A549 (cell line): ENCODE results near the gene CUX1. TPM values are rescaled to one million over a fixed set of nuclear protein-coding genes. Genes with fewer than 3 reads are reported as not detected.
A peak's percentile ranks its signal among the peaks of the same experiment; 100 is the strongest.

Source experiments
- ATAC-seq, 2 experiments: fragments of 200-7000 bp in 1 of 2; fragments of >200 bp in 1 of 2; cut with Nextera tagmentation in 1 of 2; cut with Tn5 transposase in 1 of 2; 3 replicates each; pipeline versions ENCODE4 v1.8.0 to v1.9.1; 2018 to 2020; ENCODE audit warnings: mild to moderate bottlenecking in 1 of 2, moderate library complexity in 1 of 2
- CTCF ChIA-PET: fragments of 300-600 bp; sonication (Branson Sonifier 250); formaldehyde crosslinking; extraction: SDS; loops from one replicate; lab custom pipeline; 2021; ENCODE audit warnings: antibody characterized with exemption, inconsistent platforms; lab: Yijun Ruan, JAX
- POLR2A ChIA-PET: fragments of 350-600 bp; formaldehyde crosslinking; extraction: SDS; loops from one replicate; lab custom pipeline; 2021; ENCODE audit warnings: antibody characterized with exemption, inconsistent platforms; lab: Yijun Ruan, JAX
- DNase-seq, 2 experiments: peaks; one replicate each; pipeline versions ENCODE4 v3.0.0 to v3.0.0-alpha.2; 2011 to 2016; ENCODE audit warnings: low read depth in 1 of 2, low spot score in 1 of 2
- FAIRE-seq: peaks from 2 replicates; lab custom pipeline; 2011; peaks lifted over from hg19 to GRCh38; lab: Jason Lieb, UNC
- H3K27ac ChIP-seq, 2 experiments: fragments of >200 bp; sonication (Bioruptor Twin); formaldehyde crosslinking; 3 replicates each; pipeline ENCODE4 v1.5.1; 2016 to 2017
- H3K4me1 ChIP-seq: fragments of >200 bp; sonication (Bioruptor Twin); formaldehyde crosslinking; 3 replicates; pipeline ENCODE4 v1.6.1; 2016
- H3K4me2 ChIP-seq: fragments of >200 bp; sonication (Bioruptor Twin); formaldehyde crosslinking; 3 replicates; pipeline ENCODE4 v1.6.1; 2016
- H3K4me3 ChIP-seq: fragments of >200 bp; sonication (Bioruptor Twin); formaldehyde crosslinking; 3 replicates; pipeline ENCODE4 v1.5.1; 2016
- H3K9me3 ChIP-seq: fragments of >200 bp; sonication (Bioruptor Twin); formaldehyde crosslinking; 3 replicates; pipeline ENCODE4 v1.6.1; 2016
- CBX2 ChIP-seq: fragments of 200-600 bp; sonication (generic); IDR thresholded peaks from 2 replicates; pipeline ENCODE4 v1.6.1; 2016; ENCODE audit warnings: low read depth, mild to moderate bottlenecking, borderline replicate concordance
- CBX8 ChIP-seq: fragments of 200-600 bp; sonication (generic); IDR thresholded peaks from 2 replicates; pipeline ENCODE4 v1.6.1; 2016
- CEBPB ChIP-seq, 2 experiments: fragments of >200 bp in 1 of 2; sonication (Bioruptor Twin) in 1 of 2; formaldehyde crosslinking in 1 of 2; IDR thresholded peaks; 2 replicates each; pipeline ENCODE4 v1.6.1; 2012 to 2016
- E2F6 ChIP-seq: IDR thresholded peaks from 2 replicates; pipeline ENCODE4 v1.6.1; 2012; ENCODE audit warnings: low read depth, borderline replicate concordance
- ELK1 ChIP-seq: fragments of 150-350 bp; IDR thresholded peaks from 2 replicates; pipeline ENCODE4 v1.6.1; 2014; ENCODE audit warnings: low read depth, mild to moderate bottlenecking, low read length
- EP300 ChIP-seq, 2 experiments: fragments of >200 bp; sonication (Bioruptor Twin); formaldehyde crosslinking; IDR thresholded peaks; 2 replicates in 1 of 2; 3 replicates in 1 of 2; pipeline ENCODE4 v1.6.1; 2016 to 2017
- ESRRA ChIP-seq: fragments of 150-350 bp; IDR thresholded peaks from 2 replicates; pipeline ENCODE4 v1.6.1; 2014; ENCODE audit warnings: mild to moderate bottlenecking, low read length, borderline replicate concordance
- FOXS1 ChIP-seq: fragments of 250-450 bp; sonication (Bioruptor Pico); IDR thresholded peaks from 2 replicates; pipeline ENCODE4 v1.5.0; 2020; ENCODE audit warnings: mild to moderate bottlenecking, moderate library complexity
- GATA3 ChIP-seq: IDR thresholded peaks from 2 replicates; pipeline ENCODE4 v1.6.1; 2012; ENCODE audit warnings: borderline replicate concordance
- HEYL ChIP-seq: fragments of 250-450 bp; sonication (Bioruptor Pico); IDR thresholded peaks from 2 replicates; pipeline ENCODE4 v1.8.0; 2021; ENCODE audit warnings: mild to moderate bottlenecking, moderate library complexity
- HMGXB4 ChIP-seq: fragments of 250-450 bp; sonication (Bioruptor Pico); IDR thresholded peaks from 2 replicates; pipeline ENCODE4 v1.5.0; 2021; ENCODE audit warnings: mild to moderate bottlenecking, moderate library complexity, borderline replicate concordance
- HOXB5 ChIP-seq: fragments of 250-450 bp; sonication (Bioruptor Pico); IDR thresholded peaks from 2 replicates; pipeline ENCODE4 v1.5.0; 2020; ENCODE audit warnings: mild to moderate bottlenecking, moderate library complexity
- MAFK ChIP-seq: fragments of 450-650 bp; IDR thresholded peaks from 2 replicates; pipeline ENCODE4 v1.6.1; 2014; ENCODE audit not compliant: partially characterized antibody
- MAX ChIP-seq: IDR thresholded peaks from 2 replicates; pipeline ENCODE4 v1.6.1; 2012
- MAZ ChIP-seq: fragments of 150-350 bp; IDR thresholded peaks from 2 replicates; pipeline ENCODE4 v1.6.1; 2014; ENCODE audit warnings: antibody characterized with exemption, low read depth, low read length, borderline replicate concordance
- MYC ChIP-seq: IDR thresholded peaks from 2 replicates; pipeline ENCODE4 v1.6.1; 2012; ENCODE audit warnings: mild to moderate bottlenecking, inconsistent platforms, low read length, improper control_type of control experiment, borderline replicate concordance
- NFE2L2 ChIP-seq: fragments of 150-350 bp; conservative IDR thresholded peaks from 2 replicates; pipeline ENCODE4 v1.6.1; 2014; ENCODE audit warnings: low read length
- NPAS2 ChIP-seq: fragments of 250-450 bp; sonication (Bioruptor Pico); IDR thresholded peaks from 2 replicates; pipeline ENCODE4 v1.8.0; 2022; ENCODE audit warnings: mild to moderate bottlenecking, moderate library complexity, borderline replicate concordance
- PBX3 ChIP-seq: IDR thresholded peaks from 2 replicates; pipeline ENCODE4 v1.6.1; 2012
- RAD21 ChIP-seq, 2 experiments: fragments of >200 bp in 1 of 2; sonication (Bioruptor Twin) in 1 of 2; formaldehyde crosslinking in 1 of 2; IDR thresholded peaks in 1 of 2; conservative IDR thresholded peaks in 1 of 2; 2 replicates in 1 of 2; 3 replicates in 1 of 2; pipeline ENCODE4 v1.6.1; 2012 to 2018; ENCODE audit warnings: inconsistent platforms in 1 of 2
- RCOR1 ChIP-seq: fragments of 150-350 bp; IDR thresholded peaks from 2 replicates; pipeline ENCODE4 v1.6.1; 2014; ENCODE audit warnings: antibody characterized with exemption, low read length, low read depth
- RNF2 ChIP-seq: fragments of 200-600 bp; sonication (generic); IDR thresholded peaks from 2 replicates; pipeline ENCODE4 v1.6.1; 2016; ENCODE audit warnings: low read depth, mild to moderate bottlenecking, antibody characterized with exemption, moderate library complexity, borderline replicate concordance
- SMC3 ChIP-seq: fragments of >200 bp; sonication (Bioruptor Twin); formaldehyde crosslinking; IDR thresholded peaks from 3 replicates; pipeline ENCODE4 v1.6.1; 2018; ENCODE audit warnings: inconsistent platforms
- TFCP2L1 ChIP-seq: fragments of 250-450 bp; sonication (Bioruptor Pico); IDR thresholded peaks from 2 replicates; pipeline ENCODE4 v1.5.0; 2021; ENCODE audit warnings: mild to moderate bottlenecking
- TP53 ChIP-seq: fragments of 250-450 bp; sonication (Bioruptor Pico); IDR thresholded peaks from 2 replicates; pipeline ENCODE4 v1.5.0; 2021; ENCODE audit warnings: mild to moderate bottlenecking, moderate library complexity
- USF2 ChIP-seq: fragments of 450-650 bp; IDR thresholded peaks from 2 replicates; pipeline ENCODE4 v1.6.1; 2014; ENCODE audit warnings: antibody characterized with exemption
- ZFP36 ChIP-seq: fragments of 450-650 bp; IDR thresholded peaks from 2 replicates; pipeline ENCODE4 v1.6.1; 2014; ENCODE audit warnings: borderline replicate concordance; ENCODE audit not compliant: partially characterized antibody
- WGBS: methylation state at CpG from one replicate; pipeline ENCODE4 v1.1.6; 2017; ENCODE audit errors: missing lambda C conversion rate; 5-methylcytosine and 5-hydroxymethylcytosine counted together
- polyA plus RNA-seq, 4 experiments: library from polyadenylated mRNA; depleted of rRNA in 3 of 4; stranded (reverse); fragments of >200 nt; fragmentation: RNase III in 1 of 4; extraction: RNeasy Plus Mini Kit Qiagen cat#74134 plus additional on column Dnase treatment in 1 of 4; gene quantifications; 2 replicates in 3 of 4; 3 replicates in 1 of 4; pipeline ENCODE4 v1.2.3, GENCODE V29; 2011 to 2017

CUX1 gene
- polyA plus RNA-seq, 2 of the 4 experiments (the other 2 are of a cell fraction), result 32.7 to 33.4 TPM

GRCh38 chr7:102150266-102150665, 332.8 kb downstream of the CUX1 start:
- peaks cover 42% of the 10 kb centered on the region for H3K4me1 ChIP-seq
- peak overlapping the region; percentile 80 to 95; a peak in 5 of 6 replicates for H3K27ac ChIP-seq

GRCh38 chr7:102152672-102153598, 335.5 kb downstream of the CUX1 start:
- peaks cover 63% of the 10 kb centered on the region for H3K4me1 ChIP-seq
- FAIRE-seq (no peak), ATAC-seq (peak; percentile 84), DNase-seq (peak; percentile 94 to 95)
- peak overlapping the region; percentile 65 for H3K4me2 ChIP-seq
- H3K9me3 ChIP-seq, result no peaks in the 10 kb centered on the region
- H3K4me3 ChIP-seq, result no peak overlapping the region
- ChIA-PET POLR2A (interaction anchor here (0.6 to 1.1 kb wide), 3 partner anchors 13 to 28 kb away, joined by 3 to 6 read pairs (median 5); no protein-coding TSS in a partner anchor), CTCF (interaction anchor here (1.4 kb wide), 2 partner anchors 15 to 550 kb away, joined by 4 to 6 read pairs; no protein-coding TSS in a partner anchor)
- H3K27ac ChIP-seq, result peak overlapping the region; percentile 80 to 95
- WGBS, result 24% methylated on average over 18 of the region's 21 CpGs
- TF ChIP-seq SMC3 (no peak), TFCP2L1 (CRISPR knock-in tag) (0 out of 2 replicates have a peak, but pooled peaks have one; percentile 66), HOXB5 (no peak), RAD21 (conservative IDR thresholded peaks at IDR 0.05 in 1 of 2, IDR thresholded peaks at IDR 0.05 in 1 of 2) (0 out of 5 replicates have a peak, but pooled peaks of 1 of the 2 experiments have one; percentile 20), PBX3 (no peak), MYC (peak; percentile 81; the same call in 1 of the 2 replicates), EP300 (IDR thresholded peaks at IDR 0.05) (peak in 1 of 2 experiments; percentile 63; a peak in 3 of 5 replicates), TP53 (CRISPR knock-in tag) (0 out of 2 replicates have a peak, but pooled peaks have one; percentile 18), RNF2 (no peak), E2F6 (peak; percentile 39; the same call in 1 of the 2 replicates), USF2 (no peak), ESRRA (no peak), CBX2 (no peak), MAFK (peak; percentile 43), CEBPB (IDR thresholded peaks at IDR 0.05) (peak; percentile 79 to 82), MAZ (no peak), RCOR1 (no peak), ZFP36 (no peak)

More at GRCh38 chr7:102150266-102150665, 332.8 kb downstream of the CUX1 start:
- no peak for TF ChIP-seq HOXB5
- TF ChIP-seq ESRRA, result no peak
- no peak for TF ChIP-seq ELK1
- TF ChIP-seq GATA3, result no peak
- no peak for TF ChIP-seq RCOR1
- TF ChIP-seq MAX, result no peak
- TF ChIP-seq CBX2, result no peak
- TF ChIP-seq HEYL, result no peak
- TF ChIP-seq CBX8, result no peak
- TF ChIP-seq HMGXB4 (CRISPR knock-in tag), result no peak
- TF ChIP-seq NFE2L2, result no peak
- TF ChIP-seq MAFK, result no peak
- TF ChIP-seq FOXS1 (CRISPR knock-in tag), result no peak
- TF ChIP-seq NPAS2, result no peak
- Histone ChIP-seq H3K4me2 (no peak overlapping the region), H3K9me3 (no peaks in the 10 kb centered on the region), H3K4me3 (no peak overlapping the region)
- POLR2A ChIA-PET, result no interaction called here
- no peak for FAIRE-seq
- no peak for DNase-seq
- CTCF ChIA-PET, result no interaction called here
- ATAC-seq, result no peak
- whole genome bisulfite sequencing, result 95% methylated on average over 18 of the region's 18 CpGs
